K562 (cell line): ENCODE data around the gene LRRC61. TPM values are rescaled to one million over a fixed set of nuclear protein-coding genes. Genes with fewer than 3 reads are reported as not detected.
A peak's percentile ranks its signal among the peaks of the same experiment; 100 is the strongest.

Experiments
- BRD9 ChIP-seq: fragments of 450-650 bp; IDR thresholded peaks from 2 replicates; pipeline ENCODE4 v1.6.1; 2018; ENCODE audit warnings: low read depth; ENCODE audit not compliant: partially characterized antibody
- ETS1 ChIP-seq: conservative IDR thresholded peaks from 2 replicates; pipeline ENCODE4 v1.6.1; 2011; ENCODE audit warnings: low read depth, mild to moderate bottlenecking, low read length; ENCODE audit not compliant: control insufficient read depth
- ILF3 ChIP-seq: fragments of 450-650 bp; IDR thresholded peaks from 2 replicates; pipeline ENCODE4 v1.6.1; 2018; ENCODE audit warnings: antibody characterized with exemption, mild to moderate bottlenecking, moderate library complexity, borderline replicate concordance
- KAT2B ChIP-seq: IDR thresholded peaks from one replicate; pipeline ENCODE4 v1.6.1; 2012; ENCODE audit warnings: low read depth, mild to moderate bottlenecking, control low read depth, inconsistent platforms, low read length, moderate library complexity
- KLF1 ChIP-seq: fragments of 450-650 bp; IDR thresholded peaks from 2 replicates; pipeline ENCODE4 v1.6.1; 2016; ENCODE audit warnings: missing genetic modification characterization, missing compliant biosample characterization
- KLF6 ChIP-seq: fragments of 250-450 bp; sonication (Bioruptor Pico); IDR thresholded peaks from 2 replicates; pipeline ENCODE4 v1.4.0; 2020; ENCODE audit warnings: mild to moderate bottlenecking, moderate library complexity, borderline replicate concordance
- SOX6 ChIP-seq: fragments of 450-650 bp; IDR thresholded peaks from 2 replicates; pipeline ENCODE4 v1.6.1; 2014; ENCODE audit warnings: mild to moderate bottlenecking
- ZNF143 ChIP-seq: sonication (generic); formaldehyde crosslinking; IDR thresholded peaks from 2 replicates; pipeline ENCODE4 v1.9.0; 2022; ENCODE audit warnings: mild to moderate bottlenecking, missing genetic modification reagents
- ZNF165 ChIP-seq: fragments of 250-450 bp; sonication (Bioruptor Pico); IDR thresholded peaks from 2 replicates; pipeline ENCODE4 v1.4.0; 2020; ENCODE audit warnings: borderline replicate concordance
- ZNF224 ChIP-seq: sonication (generic); formaldehyde crosslinking; IDR thresholded peaks from 2 replicates; pipeline ENCODE4 v1.8.0; 2022; ENCODE audit warnings: mild to moderate bottlenecking, missing genetic modification reagents
- ZNF324 ChIP-seq: fragments of 250-450 bp; sonication (Bioruptor Pico); IDR thresholded peaks from 2 replicates; pipeline ENCODE4 v1.4.0; 2020; ENCODE audit warnings: mild to moderate bottlenecking
- ZNF444 ChIP-seq: fragments of 250-450 bp; sonication (Bioruptor Pico); IDR thresholded peaks from 2 replicates; pipeline ENCODE4 v1.4.0; 2020; ENCODE audit warnings: mild to moderate bottlenecking, moderate library complexity
- polyA plus RNA-seq, 8 experiments: library from polyadenylated mRNA; depleted of rRNA in 4 of 8; stranded (reverse) in 5 of 8; unstranded in 3 of 8; fragments of >200 nt; fragmentation: Nextera tagmentation in 2 of 8; fragmentation: Illumina TruSeq in 1 of 8; extraction: Ambion mirVana in 2 of 8; extraction: Trizol in 1 of 8; gene quantifications; 2 replicates each; pipeline versions ENCODE4 v1.2.1 to v1.2.3, GENCODE V29; 2011 to 2014; ENCODE audit warnings: inconsistent platforms in 1 of 8, missing spikeins in 1 of 8
- total RNA-seq, 7 experiments: library from RNA; depleted of rRNA in 6 of 7; stranded (reverse); fragments of >200 nt in 6 of 7; fragmentation: Illumina TruSeq in 2 of 7; extraction: Trizol in 2 of 7; gene quantifications; 2 replicates each; pipeline versions ENCODE4 v1.2.1 to v1.2.3, GENCODE V29; 2011 to 2021; ENCODE audit warnings: low replicate concordance in 1 of 7
- TF ChIP-seq, protein P1 (sequence below): fragments of 250-450 bp; sonication (Bioruptor Pico); IDR thresholded peaks from 2 replicates; pipeline ENCODE4 v1.8.0; 2022; ENCODE audit warnings: inconsistent platforms
- TF ChIP-seq, protein P2 (sequence below): sonication (generic); formaldehyde crosslinking; IDR thresholded peaks from 2 replicates; pipeline ENCODE4 v1.8.0; 2022; ENCODE audit warnings: missing genetic modification reagents, mild to moderate bottlenecking, borderline replicate concordance
- TF ChIP-seq, protein P3 (sequence below): sonication (generic); formaldehyde crosslinking; IDR thresholded peaks from 2 replicates; pipeline ENCODE4 v1.8.0; 2022; ENCODE audit warnings: mild to moderate bottlenecking, missing genetic modification reagents

The LRRC61 gene
- total and polyA plus RNA-seq, 9 of the 15 experiments (the other 6 are each of a cell fraction or from before 2014, with no cell fraction given), result 1.3 to 55.2 (median 35.2) TPM

GRCh38 chr7:150378115-150378852 lies 55.1 kb downstream of the LRRC61 start (continued):
- TF ChIP-seq, protein P1, sequence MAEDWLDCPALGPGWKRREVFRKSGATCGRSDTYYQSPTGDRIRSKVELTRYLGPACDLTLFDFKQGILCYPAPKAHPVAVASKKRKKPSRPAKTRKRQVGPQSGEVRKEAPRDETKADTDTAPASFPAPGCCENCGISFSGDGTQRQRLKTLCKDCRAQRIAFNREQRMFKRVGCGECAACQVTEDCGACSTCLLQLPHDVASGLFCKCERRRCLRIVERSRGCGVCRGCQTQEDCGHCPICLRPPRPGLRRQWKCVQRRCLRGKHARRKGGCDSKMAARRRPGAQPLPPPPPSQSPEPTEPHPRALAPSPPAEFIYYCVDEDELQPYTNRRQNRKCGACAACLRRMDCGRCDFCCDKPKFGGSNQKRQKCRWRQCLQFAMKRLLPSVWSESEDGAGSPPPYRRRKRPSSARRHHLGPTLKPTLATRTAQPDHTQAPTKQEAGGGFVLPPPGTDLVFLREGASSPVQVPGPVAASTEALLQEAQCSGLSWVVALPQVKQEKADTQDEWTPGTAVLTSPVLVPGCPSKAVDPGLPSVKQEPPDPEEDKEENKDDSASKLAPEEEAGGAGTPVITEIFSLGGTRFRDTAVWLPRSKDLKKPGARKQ (CRISPR knock-in tag), result no peak
- no peak for TF ChIP-seq KAT2B
- TF ChIP-seq, protein P2, sequence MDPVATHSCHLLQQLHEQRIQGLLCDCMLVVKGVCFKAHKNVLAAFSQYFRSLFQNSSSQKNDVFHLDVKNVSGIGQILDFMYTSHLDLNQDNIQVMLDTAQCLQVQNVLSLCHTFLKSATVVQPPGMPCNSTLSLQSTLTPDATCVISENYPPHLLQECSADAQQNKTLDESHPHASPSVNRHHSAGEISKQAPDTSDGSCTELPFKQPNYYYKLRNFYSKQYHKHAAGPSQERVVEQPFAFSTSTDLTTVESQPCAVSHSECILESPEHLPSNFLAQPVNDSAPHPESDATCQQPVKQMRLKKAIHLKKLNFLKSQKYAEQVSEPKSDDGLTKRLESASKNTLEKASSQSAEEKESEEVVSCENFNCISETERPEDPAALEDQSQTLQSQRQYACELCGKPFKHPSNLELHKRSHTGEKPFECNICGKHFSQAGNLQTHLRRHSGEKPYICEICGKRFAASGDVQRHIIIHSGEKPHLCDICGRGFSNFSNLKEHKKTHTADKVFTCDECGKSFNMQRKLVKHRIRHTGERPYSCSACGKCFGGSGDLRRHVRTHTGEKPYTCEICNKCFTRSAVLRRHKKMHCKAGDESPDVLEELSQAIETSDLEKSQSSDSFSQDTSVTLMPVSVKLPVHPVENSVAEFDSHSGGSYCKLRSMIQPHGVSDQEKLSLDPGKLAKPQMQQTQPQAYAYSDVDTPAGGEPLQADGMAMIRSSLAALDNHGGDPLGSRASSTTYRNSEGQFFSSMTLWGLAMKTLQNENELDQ (CRISPR knock-in tag), result no peak
- TF ChIP-seq BRD9, result no peak
- no peak for TF ChIP-seq ZNF143 (CRISPR knock-in tag)
- TF ChIP-seq, protein P3, sequence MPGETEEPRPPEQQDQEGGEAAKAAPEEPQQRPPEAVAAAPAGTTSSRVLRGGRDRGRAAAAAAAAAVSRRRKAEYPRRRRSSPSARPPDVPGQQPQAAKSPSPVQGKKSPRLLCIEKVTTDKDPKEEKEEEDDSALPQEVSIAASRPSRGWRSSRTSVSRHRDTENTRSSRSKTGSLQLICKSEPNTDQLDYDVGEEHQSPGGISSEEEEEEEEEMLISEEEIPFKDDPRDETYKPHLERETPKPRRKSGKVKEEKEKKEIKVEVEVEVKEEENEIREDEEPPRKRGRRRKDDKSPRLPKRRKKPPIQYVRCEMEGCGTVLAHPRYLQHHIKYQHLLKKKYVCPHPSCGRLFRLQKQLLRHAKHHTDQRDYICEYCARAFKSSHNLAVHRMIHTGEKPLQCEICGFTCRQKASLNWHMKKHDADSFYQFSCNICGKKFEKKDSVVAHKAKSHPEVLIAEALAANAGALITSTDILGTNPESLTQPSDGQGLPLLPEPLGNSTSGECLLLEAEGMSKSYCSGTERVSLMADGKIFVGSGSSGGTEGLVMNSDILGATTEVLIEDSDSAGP (CRISPR knock-in tag), result no peak
- TF ChIP-seq ETS1, result 0 out of 2 replicates have a peak, but pooled peaks have one; percentile 37
- 0 out of 2 replicates have a peak, but pooled peaks have one; percentile 2 for TF ChIP-seq ZNF444
- no peak for TF ChIP-seq ZNF324
- no peak for TF ChIP-seq KLF1 (tag)
- TF ChIP-seq ZNF224, result no peak
- TF ChIP-seq ILF3, result no peak
- TF ChIP-seq SOX6, result no peak
- TF ChIP-seq ZNF165, result no peak
- no peak for TF ChIP-seq KLF6 (CRISPR knock-in tag)
